Neural cell (in vitro differentiated cells): ENCODE measurements around the gene DOCK9. TPM values are rescaled to one million over a fixed set of nuclear protein-coding genes. Genes with fewer than 3 reads are reported as not detected.
"Not testable (repeated sequence)": the region's sequence is repeated elsewhere in the genome, so short reads cannot be mapped to it uniquely, and the experiment has no call there.

Experiments
- H2AFZ ChIP-seq: fragments of 200-600, 300-800 bp; sonication (generic), shearing (Covaris generic); 2 replicates; pipeline ENCODE4 v1.6.0; 2014; ENCODE audit warnings: low read depth, mild to moderate bottlenecking, antibody characterized with exemption, low read length, moderate library complexity
- H3F3A ChIP-seq: fragments of 200-600 bp; shearing (Covaris generic); 2 replicates; pipeline ENCODE4 v1.6.1; 2016; ENCODE audit warnings: mild to moderate bottlenecking, moderate library complexity, mixed read lengths, antibody characterized with exemption, low read length; ENCODE audit not compliant: insufficient read depth, poor library complexity, severe bottlenecking
- H3K27ac ChIP-seq: fragments of 200-600, 300-800 bp; sonication (generic), shearing (Covaris generic); 2 replicates; pipeline ENCODE4 v1.5.1; 2014; ENCODE audit warnings: mild to moderate bottlenecking, low read length, moderate library complexity
- H3K27me3 ChIP-seq: fragments of 300-800, 200-600 bp; sonication (generic), shearing (Covaris generic); 2 replicates; pipeline ENCODE4 v1.6.0; 2014; ENCODE audit warnings: mild to moderate bottlenecking, low read depth, low read length, moderate library complexity; ENCODE audit not compliant: insufficient read depth
- H3K36me3 ChIP-seq: fragments of 300-800, 200-600 bp; sonication (generic), shearing (Covaris generic); 2 replicates; pipeline ENCODE4 v1.5.1; 2014; ENCODE audit warnings: mild to moderate bottlenecking, antibody characterized with exemption, low read length, moderate library complexity; ENCODE audit not compliant: insufficient read depth
- H3K4me2 ChIP-seq: fragments of 300-800, 200-600 bp; sonication (generic), shearing (Covaris generic); 2 replicates; pipeline ENCODE4 v1.6.0; 2014; ENCODE audit warnings: mild to moderate bottlenecking, low read length
- H3K4me3 ChIP-seq: fragments of 300-800, 200-600 bp; sonication (generic), shearing (Covaris generic); 2 replicates; pipeline ENCODE4 v1.5.1; 2014; ENCODE audit warnings: mild to moderate bottlenecking, low read length, moderate library complexity
- H3K79me2 ChIP-seq: fragments of 200-600 bp; shearing (Covaris generic); replicated peaks from 2 replicates; pipeline ENCODE4 v1.6.0; 2014; ENCODE audit warnings: mild to moderate bottlenecking, low read length, moderate library complexity; ENCODE audit not compliant: insufficient read depth
- H3K9ac ChIP-seq: fragments of 300-800, 200-600 bp; sonication (generic), shearing (Covaris generic); 2 replicates; pipeline ENCODE4 v1.6.1; 2016; ENCODE audit warnings: mild to moderate bottlenecking, low read length, mixed read lengths
- H3K9me2 ChIP-seq: fragments of 200-600 bp; shearing (Covaris generic); 2 replicates; pipeline ENCODE4 v1.6.1; 2016; ENCODE audit warnings: mild to moderate bottlenecking, low read length, mixed read lengths; ENCODE audit not compliant: insufficient read depth
- H3K9me3 ChIP-seq: fragments of 200-600, 300-800 bp; sonication (generic), shearing (Covaris generic); 2 replicates; pipeline ENCODE4 v1.6.1; 2016; ENCODE audit warnings: mild to moderate bottlenecking, mixed run types, low read length, moderate library complexity, mixed read lengths
- H4K20me1 ChIP-seq: fragments of 200-600 bp; shearing (Covaris generic); 2 replicates; pipeline ENCODE4 v1.6.1; 2016; ENCODE audit warnings: mild to moderate bottlenecking, mixed run types; ENCODE audit not compliant: insufficient read depth
- EP300 ChIP-seq: fragments of 450-650 bp; conservative IDR thresholded peaks from 2 replicates; pipeline ENCODE4 v1.6.1; 2014; ENCODE audit warnings: antibody characterized with exemption, mild to moderate bottlenecking, moderate library complexity; ENCODE audit not compliant: poor library complexity, severe bottlenecking
- EZH2 ChIP-seq: fragments of 200-600, 300-800 bp; shearing (Covaris generic), sonication (generic); IDR thresholded peaks from 2 replicates; pipeline ENCODE4 v1.6.1; 2014; ENCODE audit warnings: antibody characterized with exemption, low read length, borderline replicate concordance, mild to moderate bottlenecking; ENCODE audit not compliant: insufficient read depth, poor library complexity, severe bottlenecking
- MXI1 ChIP-seq: fragments of 450-650 bp; conservative IDR thresholded peaks from 2 replicates; pipeline ENCODE4 v1.6.1; 2014; ENCODE audit warnings: antibody characterized with exemption, mild to moderate bottlenecking; ENCODE audit not compliant: poor library complexity, severe bottlenecking
- POLR2AphosphoS5 ChIP-seq: IDR thresholded peaks from 2 replicates; pipeline ENCODE4 v1.6.1; 2012
- RAD21 ChIP-seq: fragments of 450-650 bp; conservative IDR thresholded peaks from 2 replicates; pipeline ENCODE4 v1.6.1; 2014; ENCODE audit warnings: antibody characterized with exemption, mild to moderate bottlenecking, moderate library complexity
- SMC3 ChIP-seq: fragments of 450-650 bp; conservative IDR thresholded peaks from 2 replicates; pipeline ENCODE4 v1.6.1; 2014; ENCODE audit warnings: antibody characterized with exemption, mild to moderate bottlenecking, moderate library complexity; ENCODE audit not compliant: poor library complexity
- TAF1 ChIP-seq: IDR thresholded peaks from 2 replicates; pipeline ENCODE4 v1.6.1; 2012; ENCODE audit warnings: low read depth
- polyA plus RNA-seq: library from polyadenylated mRNA; depleted of rRNA; stranded (reverse); fragments of >200 nt; gene quantifications from 2 replicates; pipeline ENCODE4 v1.2.3, GENCODE V29; 2014
- TF ChIP-seq, protein P1 (sequence below): IDR thresholded peaks from 2 replicates; pipeline ENCODE4 v1.6.1; 2012; ENCODE audit warnings: borderline replicate concordance
- TF ChIP-seq, protein P2 (sequence below): fragments of 450-650 bp; IDR thresholded peaks from 2 replicates; pipeline ENCODE4 v1.5.1; 2014; ENCODE audit warnings: antibody characterized with exemption, mild to moderate bottlenecking, moderate library complexity; ENCODE audit not compliant: poor library complexity, severe bottlenecking

DOCK9 gene
- polyA plus RNA-seq, 1 donor from 2014 or later, result 11.4 TPM

DNA sequence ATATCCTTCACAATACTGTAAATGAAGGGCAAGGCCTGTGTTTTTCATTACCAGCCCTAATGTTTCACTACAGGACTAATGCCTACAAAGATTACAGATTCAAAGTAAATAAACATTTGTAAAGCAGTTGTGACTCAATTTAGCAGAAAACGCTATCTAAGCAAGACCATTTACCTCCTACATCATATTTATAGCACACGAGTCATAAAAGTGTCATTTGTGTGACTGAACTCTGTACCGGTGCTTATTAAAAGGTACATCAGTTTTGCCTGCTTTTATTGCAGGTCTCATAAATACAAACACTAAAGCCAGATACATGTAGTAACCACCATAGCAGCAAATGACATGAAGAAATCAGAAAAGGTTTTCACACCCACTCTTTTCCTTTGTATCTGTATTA is 163.9 kb downstream of the DOCK9 start:
- Histone ChIP-seq H3K36me3 (no peaks in the 10 kb centered on the region), H3K27me3 (no peaks in the 10 kb centered on the region), H3F3A (no peaks in the 10 kb centered on the region), H3K27ac (no peak overlapping the region), H3K9ac (no peak overlapping the region), H2AFZ (no peak overlapping the region), H3K4me2 (no peak overlapping the region), H3K9me3 (no peaks in the 10 kb centered on the region), H3K9me2 (no peaks in the 10 kb centered on the region), H3K79me2 (no peaks in the 10 kb centered on the region), H3K4me3 (no peak overlapping the region), H4K20me1 (no peaks in the 10 kb centered on the region)
- TF ChIP-seq EP300 (no peak), RAD21 (no peak), SMC3 (no peak), TAF1 (no peak), MXI1 (no peak), POLR2AphosphoS5 (no peak), EZH2 (no peak)
- TF ChIP-seq, protein P1, sequence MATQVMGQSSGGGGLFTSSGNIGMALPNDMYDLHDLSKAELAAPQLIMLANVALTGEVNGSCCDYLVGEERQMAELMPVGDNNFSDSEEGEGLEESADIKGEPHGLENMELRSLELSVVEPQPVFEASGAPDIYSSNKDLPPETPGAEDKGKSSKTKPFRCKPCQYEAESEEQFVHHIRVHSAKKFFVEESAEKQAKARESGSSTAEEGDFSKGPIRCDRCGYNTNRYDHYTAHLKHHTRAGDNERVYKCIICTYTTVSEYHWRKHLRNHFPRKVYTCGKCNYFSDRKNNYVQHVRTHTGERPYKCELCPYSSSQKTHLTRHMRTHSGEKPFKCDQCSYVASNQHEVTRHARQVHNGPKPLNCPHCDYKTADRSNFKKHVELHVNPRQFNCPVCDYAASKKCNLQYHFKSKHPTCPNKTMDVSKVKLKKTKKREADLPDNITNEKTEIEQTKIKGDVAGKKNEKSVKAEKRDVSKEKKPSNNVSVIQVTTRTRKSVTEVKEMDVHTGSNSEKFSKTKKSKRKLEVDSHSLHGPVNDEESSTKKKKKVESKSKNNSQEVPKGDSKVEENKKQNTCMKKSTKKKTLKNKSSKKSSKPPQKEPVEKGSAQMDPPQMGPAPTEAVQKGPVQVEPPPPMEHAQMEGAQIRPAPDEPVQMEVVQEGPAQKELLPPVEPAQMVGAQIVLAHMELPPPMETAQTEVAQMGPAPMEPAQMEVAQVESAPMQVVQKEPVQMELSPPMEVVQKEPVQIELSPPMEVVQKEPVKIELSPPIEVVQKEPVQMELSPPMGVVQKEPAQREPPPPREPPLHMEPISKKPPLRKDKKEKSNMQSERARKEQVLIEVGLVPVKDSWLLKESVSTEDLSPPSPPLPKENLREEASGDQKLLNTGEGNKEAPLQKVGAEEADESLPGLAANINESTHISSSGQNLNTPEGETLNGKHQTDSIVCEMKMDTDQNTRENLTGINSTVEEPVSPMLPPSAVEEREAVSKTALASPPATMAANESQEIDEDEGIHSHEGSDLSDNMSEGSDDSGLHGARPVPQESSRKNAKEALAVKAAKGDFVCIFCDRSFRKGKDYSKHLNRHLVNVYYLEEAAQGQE, result no peak
- TF ChIP-seq, protein P2, sequence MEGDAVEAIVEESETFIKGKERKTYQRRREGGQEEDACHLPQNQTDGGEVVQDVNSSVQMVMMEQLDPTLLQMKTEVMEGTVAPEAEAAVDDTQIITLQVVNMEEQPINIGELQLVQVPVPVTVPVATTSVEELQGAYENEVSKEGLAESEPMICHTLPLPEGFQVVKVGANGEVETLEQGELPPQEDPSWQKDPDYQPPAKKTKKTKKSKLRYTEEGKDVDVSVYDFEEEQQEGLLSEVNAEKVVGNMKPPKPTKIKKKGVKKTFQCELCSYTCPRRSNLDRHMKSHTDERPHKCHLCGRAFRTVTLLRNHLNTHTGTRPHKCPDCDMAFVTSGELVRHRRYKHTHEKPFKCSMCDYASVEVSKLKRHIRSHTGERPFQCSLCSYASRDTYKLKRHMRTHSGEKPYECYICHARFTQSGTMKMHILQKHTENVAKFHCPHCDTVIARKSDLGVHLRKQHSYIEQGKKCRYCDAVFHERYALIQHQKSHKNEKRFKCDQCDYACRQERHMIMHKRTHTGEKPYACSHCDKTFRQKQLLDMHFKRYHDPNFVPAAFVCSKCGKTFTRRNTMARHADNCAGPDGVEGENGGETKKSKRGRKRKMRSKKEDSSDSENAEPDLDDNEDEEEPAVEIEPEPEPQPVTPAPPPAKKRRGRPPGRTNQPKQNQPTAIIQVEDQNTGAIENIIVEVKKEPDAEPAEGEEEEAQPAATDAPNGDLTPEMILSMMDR, result no peak

DNA sequence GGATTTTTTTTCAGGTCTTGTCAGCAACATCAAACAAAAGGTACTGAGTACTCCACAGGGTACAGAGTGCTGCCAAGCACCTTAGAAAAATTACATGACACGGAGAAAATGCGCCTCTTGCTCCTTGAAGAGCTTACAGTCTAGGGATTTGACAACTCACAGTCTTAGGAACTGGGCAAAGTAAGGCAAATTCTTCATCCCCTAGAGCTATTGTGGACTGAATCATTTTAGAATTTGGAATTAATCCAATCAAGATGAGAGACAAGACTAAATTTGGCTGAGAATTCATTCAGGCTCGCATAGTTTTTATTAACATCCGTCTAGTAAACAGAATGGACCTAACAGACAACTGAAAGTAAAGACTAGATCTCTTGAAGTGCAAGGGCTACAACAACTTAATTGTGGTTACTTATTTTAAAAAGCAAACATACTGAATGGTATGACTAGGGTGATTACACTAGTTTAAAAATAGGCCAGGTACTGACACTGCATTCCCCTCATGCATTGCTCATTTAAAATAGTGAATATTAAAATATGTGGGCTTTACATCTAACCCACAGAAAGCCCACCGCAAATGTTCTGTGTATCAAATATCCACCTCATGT is 165.6 kb downstream of the DOCK9 start:
- H3K27ac ChIP-seq, H3K9me3 ChIP-seq, H3K4me2 ChIP-seq, H3K9me2 ChIP-seq, H2AFZ ChIP-seq, H3K36me3 ChIP-seq, H3F3A ChIP-seq, H3K79me2 ChIP-seq, H4K20me1 ChIP-seq, H3K4me3 ChIP-seq, H3K27me3 ChIP-seq, H3K9ac ChIP-seq: not testable (repeated sequence)

DNA sequence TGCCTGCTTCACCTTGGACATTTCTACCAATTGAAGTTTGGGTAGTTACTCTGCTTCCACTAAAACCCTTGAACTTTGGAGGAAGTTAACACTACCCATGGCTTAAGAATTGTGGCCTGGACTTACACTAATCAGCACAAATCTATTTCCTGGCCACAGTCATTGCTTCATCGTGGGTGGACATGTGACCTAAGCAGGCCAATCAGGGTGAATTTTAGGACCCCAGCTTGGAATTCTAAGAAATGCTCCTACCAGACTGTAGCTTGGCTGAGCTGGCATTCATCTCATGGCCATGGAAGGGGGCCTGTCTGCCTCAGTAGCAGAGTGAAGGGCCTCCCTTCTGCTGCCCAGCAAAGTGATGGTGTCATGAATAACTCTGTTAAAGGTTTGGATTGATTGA is 167.1 kb downstream of the DOCK9 start:
- Histone ChIP-seq H3K79me2 (no peaks in the 10 kb centered on the region), H3K4me2 (no peak overlapping the region), H4K20me1 (no peaks in the 10 kb centered on the region), H3F3A (no peaks in the 10 kb centered on the region), H3K9me2 (no peaks in the 10 kb centered on the region), H2AFZ (no peak overlapping the region), H3K27ac (no peak overlapping the region), H3K27me3 (no peaks in the 10 kb centered on the region), H3K4me3 (no peak overlapping the region), H3K36me3 (no peaks in the 10 kb centered on the region), H3K9ac (no peak overlapping the region), H3K9me3 (no peaks in the 10 kb centered on the region)
- TF ChIP-seq, protein P1, result no peak
- TF ChIP-seq TAF1, result no peak
